NB4 (cell line): ENCODE measurements around the gene DRAXIN.

ENCODE experiments used
- DNase-seq: peaks from one replicate; pipeline ENCODE4 v3.0.0; 2010; ENCODE audit warnings: low read depth
- H3K4me3 ChIP-seq: one replicate; pipeline ENCODE4 v1.5.1; 2011; ENCODE audit warnings: mild to moderate bottlenecking, low read depth, low read length, moderate library complexity
- MYC ChIP-seq: IDR thresholded peaks from 2 replicates; pipeline ENCODE4 v1.6.1; 2011; ENCODE audit warnings: low read depth, low read length
- POLR2A ChIP-seq: IDR thresholded peaks from 2 replicates; pipeline ENCODE4 v1.6.1; 2011; ENCODE audit warnings: mild to moderate bottlenecking; ENCODE audit not compliant: insufficient read length; ENCODE audit errors: extremely low read depth
- TF ChIP-seq, protein P1 (sequence below): IDR thresholded peaks from 2 replicates; pipeline ENCODE4 v1.6.1; 2011; ENCODE audit warnings: low read depth, low read length
- TF ChIP-seq, protein P2 (sequence below): IDR thresholded peaks from one replicate; pipeline ENCODE4 v1.5.1; 2012; ENCODE audit warnings: low read depth, low read length

DRAXIN gene

DNA sequence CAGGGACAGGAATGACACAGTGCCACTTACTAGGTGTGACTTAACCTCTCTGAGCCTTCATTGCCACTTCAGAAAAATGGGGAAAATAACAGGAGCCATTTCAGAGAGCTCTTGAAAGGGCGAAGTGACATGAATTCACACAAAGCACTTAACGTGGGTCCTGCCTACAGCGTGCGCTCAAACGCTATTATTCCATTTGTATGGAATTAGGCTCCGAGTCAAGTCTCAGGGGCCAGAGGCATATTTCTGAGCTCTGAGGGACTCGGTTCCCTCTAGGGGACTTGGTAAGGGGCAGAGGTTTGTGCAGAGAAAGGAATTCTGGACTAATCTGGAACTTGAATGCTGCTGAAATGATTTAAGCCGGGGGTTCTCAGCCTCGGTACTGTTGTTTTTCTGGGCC is 14.1 kb downstream of the DRAXIN start:
- TF ChIP-seq POLR2A (no peak), MYC (no peak)
- TF ChIP-seq, protein P1, sequence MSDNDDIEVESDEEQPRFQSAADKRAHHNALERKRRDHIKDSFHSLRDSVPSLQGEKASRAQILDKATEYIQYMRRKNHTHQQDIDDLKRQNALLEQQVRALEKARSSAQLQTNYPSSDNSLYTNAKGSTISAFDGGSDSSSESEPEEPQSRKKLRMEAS = no peak
- TF ChIP-seq, protein P2, sequence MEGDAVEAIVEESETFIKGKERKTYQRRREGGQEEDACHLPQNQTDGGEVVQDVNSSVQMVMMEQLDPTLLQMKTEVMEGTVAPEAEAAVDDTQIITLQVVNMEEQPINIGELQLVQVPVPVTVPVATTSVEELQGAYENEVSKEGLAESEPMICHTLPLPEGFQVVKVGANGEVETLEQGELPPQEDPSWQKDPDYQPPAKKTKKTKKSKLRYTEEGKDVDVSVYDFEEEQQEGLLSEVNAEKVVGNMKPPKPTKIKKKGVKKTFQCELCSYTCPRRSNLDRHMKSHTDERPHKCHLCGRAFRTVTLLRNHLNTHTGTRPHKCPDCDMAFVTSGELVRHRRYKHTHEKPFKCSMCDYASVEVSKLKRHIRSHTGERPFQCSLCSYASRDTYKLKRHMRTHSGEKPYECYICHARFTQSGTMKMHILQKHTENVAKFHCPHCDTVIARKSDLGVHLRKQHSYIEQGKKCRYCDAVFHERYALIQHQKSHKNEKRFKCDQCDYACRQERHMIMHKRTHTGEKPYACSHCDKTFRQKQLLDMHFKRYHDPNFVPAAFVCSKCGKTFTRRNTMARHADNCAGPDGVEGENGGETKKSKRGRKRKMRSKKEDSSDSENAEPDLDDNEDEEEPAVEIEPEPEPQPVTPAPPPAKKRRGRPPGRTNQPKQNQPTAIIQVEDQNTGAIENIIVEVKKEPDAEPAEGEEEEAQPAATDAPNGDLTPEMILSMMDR = no peak
- no peak overlapping the region for H3K4me3 ChIP-seq

DNA sequence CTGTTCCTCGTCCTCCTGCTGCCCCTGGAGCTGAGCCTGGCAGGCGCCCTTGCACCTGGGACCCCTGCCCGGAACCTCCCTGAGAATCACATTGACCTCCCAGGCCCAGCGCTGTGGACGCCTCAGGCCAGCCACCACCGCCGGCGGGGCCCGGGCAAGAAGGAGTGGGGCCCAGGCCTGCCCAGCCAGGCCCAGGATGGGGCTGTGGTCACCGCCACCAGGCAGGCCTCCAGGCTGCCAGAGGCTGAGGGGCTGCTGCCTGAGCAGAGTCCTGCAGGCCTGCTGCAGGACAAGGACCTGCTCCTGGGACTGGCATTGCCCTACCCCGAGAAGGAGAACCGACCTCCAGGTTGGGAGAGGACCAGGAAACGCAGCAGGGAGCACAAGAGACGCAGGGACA is 14.8 kb downstream of the DRAXIN start:
- TF ChIP-seq, protein P1 = no peak
- no peak for TF ChIP-seq POLR2A
- no peak for TF ChIP-seq MYC
- TF ChIP-seq, protein P2 = no peak
- no peak overlapping the region for H3K4me3 ChIP-seq
- no peak for DNase-seq

More for the DNA sequence above, 14.1 kb downstream of the DRAXIN start:
- DNase-seq = no peak

DNA sequence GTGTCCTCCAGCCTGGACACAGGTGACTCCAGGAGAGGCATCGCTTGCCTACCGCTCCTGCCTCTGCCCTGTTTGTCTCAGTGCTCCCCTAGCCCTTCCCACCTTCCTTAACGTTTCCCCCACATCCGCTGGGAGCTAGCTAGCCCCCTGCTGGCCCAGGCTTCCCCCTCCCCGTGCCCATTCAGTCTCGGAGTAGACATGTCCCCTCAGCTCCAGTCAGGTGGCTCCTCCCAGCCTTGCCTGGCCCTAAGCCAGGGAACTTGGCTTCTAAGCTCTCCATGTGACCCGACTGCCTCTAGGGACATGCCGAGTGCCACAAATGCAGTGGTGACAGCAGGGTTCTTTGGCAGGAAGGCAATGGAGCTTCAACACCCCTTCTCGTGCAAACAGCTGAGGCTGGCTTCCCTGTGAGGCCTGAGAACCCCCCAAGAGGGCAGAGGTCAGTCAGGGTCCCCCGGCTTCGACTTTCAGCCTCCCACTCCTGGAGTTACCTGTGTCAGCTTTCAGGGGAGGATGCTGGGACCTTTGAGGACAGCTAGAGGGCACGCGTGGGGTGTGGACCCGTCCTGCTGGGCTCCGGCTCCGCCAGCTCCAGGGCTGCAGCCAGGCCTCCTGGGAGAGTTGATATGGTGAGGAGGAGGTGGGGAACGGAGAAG is 16.2 kb downstream of the DRAXIN start:
- peak; percentile 67 for DNase-seq
- H3K4me3 ChIP-seq = no peak overlapping the region
- TF ChIP-seq, protein P1 = peak; percentile 41; the same call in 1 of the 2 replicates
- TF ChIP-seq, protein P2 = no peak

DNA sequence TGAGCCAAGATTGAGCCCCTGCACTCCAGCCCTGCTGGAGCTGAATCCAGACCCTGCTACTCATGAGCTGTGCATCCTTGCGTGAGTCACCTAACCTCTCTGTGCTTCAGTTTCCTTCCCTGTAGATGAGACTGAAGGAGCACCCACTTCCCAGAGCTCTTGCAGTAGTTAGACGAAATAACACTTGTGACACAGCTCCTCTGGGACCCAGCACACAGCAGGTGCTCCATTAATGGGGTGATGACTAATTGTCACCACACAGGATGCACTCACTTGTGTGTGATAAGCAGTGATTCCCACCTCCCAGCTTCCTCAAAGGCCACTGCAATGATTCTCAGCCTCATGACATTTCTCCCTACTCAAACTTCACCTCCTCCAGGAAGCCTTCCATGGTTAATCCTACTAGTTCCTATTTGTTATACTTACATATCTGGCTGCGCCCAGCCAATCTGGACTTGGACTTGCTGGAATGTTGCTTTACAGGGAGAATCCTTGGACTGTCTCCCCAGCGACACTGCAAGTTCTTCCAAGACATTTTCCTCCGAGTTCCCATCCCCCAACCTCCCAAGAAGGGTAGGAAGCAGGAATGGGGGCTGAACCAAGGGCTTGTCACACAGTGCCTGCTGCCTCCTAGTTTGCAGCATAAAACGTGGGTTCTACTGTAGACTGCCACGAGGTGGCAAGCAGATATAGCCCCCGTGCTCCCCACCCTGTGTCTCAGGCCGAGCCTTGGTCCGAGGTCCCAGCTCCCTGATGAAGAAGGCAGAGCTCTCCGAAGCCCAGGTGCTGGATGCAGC is 17.2 kb downstream of the DRAXIN start:
- peak; percentile 83 for DNase-seq

DNA sequence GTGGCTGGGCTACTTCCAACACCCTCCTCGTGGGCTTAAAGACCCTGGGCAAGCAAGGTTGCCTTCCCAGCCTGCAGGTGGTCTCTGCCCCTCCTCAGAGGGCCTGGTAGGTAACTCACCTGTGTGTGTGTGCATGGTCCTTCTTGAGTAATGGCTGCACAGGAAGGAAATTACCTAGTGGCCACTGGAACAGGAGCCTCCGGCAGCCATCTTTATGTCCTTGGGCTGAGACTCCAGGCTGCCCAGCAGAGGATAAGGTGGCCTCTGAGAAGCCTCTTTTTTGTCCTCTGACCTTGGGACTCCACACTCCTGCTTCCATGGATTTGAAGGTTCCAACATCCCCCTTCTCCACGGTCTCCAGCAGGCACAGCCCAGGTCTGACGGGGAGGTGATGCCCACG is 20.0 kb downstream of the DRAXIN start:
- TF ChIP-seq, protein P2 = no peak
- TF ChIP-seq MYC (no peak), POLR2A (no peak)
- TF ChIP-seq, protein P1 = no peak
- H3K4me3 ChIP-seq = no peak overlapping the region
- no peak for DNase-seq

More for the DNA sequence above, 17.2 kb downstream of the DRAXIN start:
- H3K4me3 ChIP-seq = no peak overlapping the region
- TF ChIP-seq, protein P2 = no peak
- TF ChIP-seq, protein P1 = no peak
- TF ChIP-seq MYC (no peak), POLR2A (no peak)
